ENCODE results near the gene FGD6.

DNA sequence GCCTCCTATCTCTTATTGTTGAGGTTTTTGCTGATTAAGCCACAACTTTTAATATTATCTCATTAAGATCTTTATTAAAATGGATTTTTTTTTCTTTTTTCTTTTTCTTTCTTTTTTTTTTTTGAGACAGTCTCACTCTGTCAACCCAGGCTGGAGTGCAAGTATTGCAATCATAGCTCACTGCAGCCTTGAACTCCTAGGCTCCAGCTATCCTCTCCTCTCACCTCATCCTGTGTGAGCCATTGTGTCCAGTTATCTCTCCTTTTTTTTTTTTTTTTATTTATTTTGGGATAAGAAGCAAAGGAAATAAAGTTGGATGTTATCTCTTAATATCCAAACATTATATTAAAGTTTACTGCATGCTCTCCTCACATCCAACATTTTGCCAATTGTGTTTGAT, 13.0 kb upstream of the FGD6 start:
- TF ChIP-seq, protein P1, sequence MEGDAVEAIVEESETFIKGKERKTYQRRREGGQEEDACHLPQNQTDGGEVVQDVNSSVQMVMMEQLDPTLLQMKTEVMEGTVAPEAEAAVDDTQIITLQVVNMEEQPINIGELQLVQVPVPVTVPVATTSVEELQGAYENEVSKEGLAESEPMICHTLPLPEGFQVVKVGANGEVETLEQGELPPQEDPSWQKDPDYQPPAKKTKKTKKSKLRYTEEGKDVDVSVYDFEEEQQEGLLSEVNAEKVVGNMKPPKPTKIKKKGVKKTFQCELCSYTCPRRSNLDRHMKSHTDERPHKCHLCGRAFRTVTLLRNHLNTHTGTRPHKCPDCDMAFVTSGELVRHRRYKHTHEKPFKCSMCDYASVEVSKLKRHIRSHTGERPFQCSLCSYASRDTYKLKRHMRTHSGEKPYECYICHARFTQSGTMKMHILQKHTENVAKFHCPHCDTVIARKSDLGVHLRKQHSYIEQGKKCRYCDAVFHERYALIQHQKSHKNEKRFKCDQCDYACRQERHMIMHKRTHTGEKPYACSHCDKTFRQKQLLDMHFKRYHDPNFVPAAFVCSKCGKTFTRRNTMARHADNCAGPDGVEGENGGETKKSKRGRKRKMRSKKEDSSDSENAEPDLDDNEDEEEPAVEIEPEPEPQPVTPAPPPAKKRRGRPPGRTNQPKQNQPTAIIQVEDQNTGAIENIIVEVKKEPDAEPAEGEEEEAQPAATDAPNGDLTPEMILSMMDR (IDR thresholded peaks at IDR 0.05), result no peak
- no peak for TF ChIP-seq POLR2A (IDR thresholded peaks at IDR 0.05)

Data from right lobe of liver (tissue), 4 donors.